ENCODE data around the gene TIAM1.

- no peak for TF ChIP-seq POLR2A (IDR thresholded peaks at IDR 0.05)
- no peak for TF ChIP-seq CTCF (IDR thresholded peaks at IDR 0.05)
Observed at GRCh38 chr21:31261759-31262158, 82.3 kb downstream of the TIAM1 start.

Data from lower leg skin (tissue), 3 donors.